HepG2 (cell line): ENCODE measurements around the gene CDO1. TPM values are rescaled to one million over a fixed set of nuclear protein-coding genes. Genes with fewer than 3 reads are reported as not detected.

Experiments
- ARHGAP35 ChIP-seq: sonication (generic); formaldehyde crosslinking; IDR thresholded peaks from 2 replicates; pipeline ENCODE4 v1.9.0; 2022; ENCODE audit warnings: mild to moderate bottlenecking, inconsistent platforms, moderate library complexity, missing genetic modification reagents, borderline replicate concordance
- DNMT1 ChIP-seq: sonication (generic); formaldehyde crosslinking; IDR thresholded peaks from 2 replicates; pipeline ENCODE4 v1.5.1; 2020; ENCODE audit warnings: mild to moderate bottlenecking, missing genetic modification reagents
- KDM2A ChIP-seq: sonication (generic); formaldehyde crosslinking; IDR thresholded peaks from 2 replicates; pipeline ENCODE4 v1.4.0; 2020; ENCODE audit warnings: low read depth, missing genetic modification reagents, borderline replicate concordance
- MAF1 ChIP-seq: sonication (generic); formaldehyde crosslinking; IDR thresholded peaks from 2 replicates; pipeline ENCODE4 v1.5.0; 2020; ENCODE audit warnings: missing genetic modification reagents, borderline replicate concordance
- MTA3 ChIP-seq: sonication (generic); formaldehyde crosslinking; IDR thresholded peaks from 2 replicates; pipeline ENCODE4 v1.4.0; 2020; ENCODE audit warnings: missing genetic modification reagents
- MXI1 ChIP-seq: IDR thresholded peaks from 3 replicates; pipeline ENCODE4 v1.6.1; 2012; ENCODE audit warnings: low read depth, low read length, inconsistent platforms, borderline replicate concordance
- MYNN ChIP-seq: sonication (generic); formaldehyde crosslinking; IDR thresholded peaks from 2 replicates; pipeline ENCODE4 v1.4.0; 2020; ENCODE audit warnings: mild to moderate bottlenecking, low read depth, missing genetic modification reagents
- NFYB ChIP-seq: sonication (generic); formaldehyde crosslinking; IDR thresholded peaks from 2 replicates; pipeline ENCODE4 v1.4.0; 2020; ENCODE audit warnings: missing genetic modification reagents
- PAF1 ChIP-seq: IDR thresholded peaks from 2 replicates; pipeline ENCODE4 v1.6.1; 2016; ENCODE audit warnings: missing genetic modification reagents, missing compliant biosample characterization
- RBAK ChIP-seq: sonication (generic); formaldehyde crosslinking; IDR thresholded peaks from 2 replicates; pipeline ENCODE4 v1.5.1; 2020; ENCODE audit warnings: mild to moderate bottlenecking, missing genetic modification reagents
- REPIN1 ChIP-seq: sonication (generic); formaldehyde crosslinking; IDR thresholded peaks from 2 replicates; pipeline ENCODE4 v1.8.0; 2022; ENCODE audit warnings: missing genetic modification reagents, low read depth, mild to moderate bottlenecking, borderline replicate concordance
- RFX5 ChIP-seq: IDR thresholded peaks from 2 replicates; pipeline ENCODE4 v1.6.1; 2011; ENCODE audit warnings: low read depth, low read length, improper control_type of control experiment
- SMARCC2 ChIP-seq: fragments of 450-650 bp; IDR thresholded peaks from 2 replicates; pipeline ENCODE4 v1.6.1; 2017; ENCODE audit warnings: antibody characterized with exemption, mild to moderate bottlenecking
- ZFY ChIP-seq: sonication (generic); formaldehyde crosslinking; IDR thresholded peaks from 2 replicates; pipeline ENCODE4 v1.4.0; 2020; ENCODE audit warnings: missing genetic modification reagents
- ZNF337 ChIP-seq: sonication (generic); formaldehyde crosslinking; IDR thresholded peaks from 2 replicates; pipeline ENCODE4 v1.5.1; 2020; ENCODE audit warnings: missing genetic modification reagents, low read depth, mild to moderate bottlenecking, borderline replicate concordance
- ZNF34 ChIP-seq: sonication (generic); formaldehyde crosslinking; IDR thresholded peaks from 2 replicates; pipeline ENCODE4 v1.4.0; 2020; ENCODE audit warnings: mild to moderate bottlenecking, missing genetic modification reagents, borderline replicate concordance
- ZNF556 ChIP-seq: sonication (generic); formaldehyde crosslinking; IDR thresholded peaks from 2 replicates; pipeline ENCODE4 v1.4.0; 2020; ENCODE audit warnings: mild to moderate bottlenecking, missing genetic modification reagents, borderline replicate concordance
- polyA plus RNA-seq, 8 experiments: library from polyadenylated mRNA; depleted of rRNA in 3 of 8; stranded (reverse) in 7 of 8; unstranded in 1 of 8; fragments of >200 nt; fragmentation: Illumina TruSeq in 4 of 8; extraction: Trizol in 4 of 8; gene quantifications; 2 replicates each; pipeline versions ENCODE4 v1.2.1 to v1.2.3, GENCODE V29; 2011 to 2016; ENCODE audit warnings: low read depth in 4 of 8, missing spikeins in 1 of 8, mixed read lengths in 1 of 8; ENCODE audit not compliant: insufficient read depth in 1 of 8
- total RNA-seq, 5 experiments: library from RNA; depleted of rRNA; stranded (reverse); fragments of >200 nt; fragmentation: Illumina TruSeq; extraction: Trizol; gene quantifications; 2 replicates each; pipeline ENCODE4 v1.2.3, GENCODE V29; 2016; ENCODE audit warnings: low read depth in 1 of 5
- TF ChIP-seq, protein P1 (sequence below): IDR thresholded peaks from 2 replicates; pipeline ENCODE4 v1.6.1; 2016
- TF ChIP-seq, protein P2 (sequence below): sonication (generic); formaldehyde crosslinking; IDR thresholded peaks from 2 replicates; pipeline ENCODE4 v1.4.0; 2020; ENCODE audit warnings: mild to moderate bottlenecking, missing genetic modification reagents
- TF ChIP-seq, protein P3 (sequence below): sonication (generic); formaldehyde crosslinking; IDR thresholded peaks from 2 replicates; pipeline ENCODE4 v1.4.0; 2020; ENCODE audit warnings: mild to moderate bottlenecking, missing genetic modification reagents
- TF ChIP-seq, protein P4 (sequence below): sonication (generic); formaldehyde crosslinking; IDR thresholded peaks from 2 replicates; pipeline ENCODE4 v1.4.0; 2020; ENCODE audit warnings: missing genetic modification reagents

CDO1 gene
- total and polyA plus RNA-seq, 2 of the 13 experiments (the other 11 are each of a cell fraction or from before 2014, with no cell fraction given): 3.2 to 4.4 TPM

DNA sequence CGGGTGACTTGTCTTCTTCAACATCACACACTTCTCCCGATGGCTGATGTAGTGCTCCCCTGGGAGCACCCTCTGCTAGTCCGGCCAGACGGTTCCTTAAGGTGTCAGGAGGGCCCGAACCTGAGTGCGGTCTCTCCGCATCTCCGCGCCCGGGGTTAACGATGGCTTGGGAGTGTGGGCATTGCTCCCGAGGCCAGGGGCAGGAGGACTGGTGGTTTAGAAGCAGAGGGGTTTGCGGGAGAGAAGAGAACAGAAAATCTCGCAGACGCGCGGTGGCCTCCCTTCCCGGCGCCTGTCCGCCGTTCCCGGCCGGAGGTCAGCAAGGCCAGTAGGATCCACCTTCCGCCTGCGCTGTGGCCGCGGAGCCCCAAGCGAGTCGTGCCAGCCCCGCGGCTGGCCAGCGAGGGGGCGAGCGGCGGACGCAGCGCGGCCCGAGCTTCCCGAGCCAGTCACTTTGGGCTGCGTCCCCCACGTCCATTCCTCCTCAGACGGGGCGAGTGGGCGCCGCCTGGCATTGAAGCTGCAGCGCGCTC lies 700 bp downstream of the CDO1 start (continued):
- TF ChIP-seq, protein P1, sequence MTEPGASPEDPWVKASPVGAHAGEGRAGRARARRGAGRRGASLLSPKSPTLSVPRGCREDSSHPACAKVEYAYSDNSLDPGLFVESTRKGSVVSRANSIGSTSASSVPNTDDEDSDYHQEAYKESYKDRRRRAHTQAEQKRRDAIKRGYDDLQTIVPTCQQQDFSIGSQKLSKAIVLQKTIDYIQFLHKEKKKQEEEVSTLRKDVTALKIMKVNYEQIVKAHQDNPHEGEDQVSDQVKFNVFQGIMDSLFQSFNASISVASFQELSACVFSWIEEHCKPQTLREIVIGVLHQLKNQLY (CRISPR knock-in tag): no peak
- TF ChIP-seq, protein P2, sequence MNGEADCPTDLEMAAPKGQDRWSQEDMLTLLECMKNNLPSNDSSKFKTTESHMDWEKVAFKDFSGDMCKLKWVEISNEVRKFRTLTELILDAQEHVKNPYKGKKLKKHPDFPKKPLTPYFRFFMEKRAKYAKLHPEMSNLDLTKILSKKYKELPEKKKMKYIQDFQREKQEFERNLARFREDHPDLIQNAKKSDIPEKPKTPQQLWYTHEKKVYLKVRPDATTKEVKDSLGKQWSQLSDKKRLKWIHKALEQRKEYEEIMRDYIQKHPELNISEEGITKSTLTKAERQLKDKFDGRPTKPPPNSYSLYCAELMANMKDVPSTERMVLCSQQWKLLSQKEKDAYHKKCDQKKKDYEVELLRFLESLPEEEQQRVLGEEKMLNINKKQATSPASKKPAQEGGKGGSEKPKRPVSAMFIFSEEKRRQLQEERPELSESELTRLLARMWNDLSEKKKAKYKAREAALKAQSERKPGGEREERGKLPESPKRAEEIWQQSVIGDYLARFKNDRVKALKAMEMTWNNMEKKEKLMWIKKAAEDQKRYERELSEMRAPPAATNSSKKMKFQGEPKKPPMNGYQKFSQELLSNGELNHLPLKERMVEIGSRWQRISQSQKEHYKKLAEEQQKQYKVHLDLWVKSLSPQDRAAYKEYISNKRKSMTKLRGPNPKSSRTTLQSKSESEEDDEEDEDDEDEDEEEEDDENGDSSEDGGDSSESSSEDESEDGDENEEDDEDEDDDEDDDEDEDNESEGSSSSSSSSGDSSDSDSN (CRISPR knock-in tag): peak; percentile 73
- TF ChIP-seq, protein P3, sequence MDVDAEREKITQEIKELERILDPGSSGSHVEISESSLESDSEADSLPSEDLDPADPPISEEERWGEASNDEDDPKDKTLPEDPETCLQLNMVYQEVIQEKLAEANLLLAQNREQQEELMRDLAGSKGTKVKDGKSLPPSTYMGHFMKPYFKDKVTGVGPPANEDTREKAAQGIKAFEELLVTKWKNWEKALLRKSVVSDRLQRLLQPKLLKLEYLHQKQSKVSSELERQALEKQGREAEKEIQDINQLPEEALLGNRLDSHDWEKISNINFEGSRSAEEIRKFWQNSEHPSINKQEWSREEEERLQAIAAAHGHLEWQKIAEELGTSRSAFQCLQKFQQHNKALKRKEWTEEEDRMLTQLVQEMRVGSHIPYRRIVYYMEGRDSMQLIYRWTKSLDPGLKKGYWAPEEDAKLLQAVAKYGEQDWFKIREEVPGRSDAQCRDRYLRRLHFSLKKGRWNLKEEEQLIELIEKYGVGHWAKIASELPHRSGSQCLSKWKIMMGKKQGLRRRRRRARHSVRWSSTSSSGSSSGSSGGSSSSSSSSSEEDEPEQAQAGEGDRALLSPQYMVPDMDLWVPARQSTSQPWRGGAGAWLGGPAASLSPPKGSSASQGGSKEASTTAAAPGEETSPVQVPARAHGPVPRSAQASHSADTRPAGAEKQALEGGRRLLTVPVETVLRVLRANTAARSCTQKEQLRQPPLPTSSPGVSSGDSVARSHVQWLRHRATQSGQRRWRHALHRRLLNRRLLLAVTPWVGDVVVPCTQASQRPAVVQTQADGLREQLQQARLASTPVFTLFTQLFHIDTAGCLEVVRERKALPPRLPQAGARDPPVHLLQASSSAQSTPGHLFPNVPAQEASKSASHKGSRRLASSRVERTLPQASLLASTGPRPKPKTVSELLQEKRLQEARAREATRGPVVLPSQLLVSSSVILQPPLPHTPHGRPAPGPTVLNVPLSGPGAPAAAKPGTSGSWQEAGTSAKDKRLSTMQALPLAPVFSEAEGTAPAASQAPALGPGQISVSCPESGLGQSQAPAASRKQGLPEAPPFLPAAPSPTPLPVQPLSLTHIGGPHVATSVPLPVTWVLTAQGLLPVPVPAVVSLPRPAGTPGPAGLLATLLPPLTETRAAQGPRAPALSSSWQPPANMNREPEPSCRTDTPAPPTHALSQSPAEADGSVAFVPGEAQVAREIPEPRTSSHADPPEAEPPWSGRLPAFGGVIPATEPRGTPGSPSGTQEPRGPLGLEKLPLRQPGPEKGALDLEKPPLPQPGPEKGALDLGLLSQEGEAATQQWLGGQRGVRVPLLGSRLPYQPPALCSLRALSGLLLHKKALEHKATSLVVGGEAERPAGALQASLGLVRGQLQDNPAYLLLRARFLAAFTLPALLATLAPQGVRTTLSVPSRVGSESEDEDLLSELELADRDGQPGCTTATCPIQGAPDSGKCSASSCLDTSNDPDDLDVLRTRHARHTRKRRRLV (CRISPR knock-in tag): no peak
- no peak for TF ChIP-seq REPIN1 (CRISPR knock-in tag)
- no peak for TF ChIP-seq MTA3 (CRISPR knock-in tag)
- TF ChIP-seq ARHGAP35 (CRISPR knock-in tag): no peak
- no peak for TF ChIP-seq PAF1 (CRISPR knock-in tag)
- no peak for TF ChIP-seq MAF1
- TF ChIP-seq ZNF337: no peak
- TF ChIP-seq MXI1: no peak
- TF ChIP-seq KDM2A: no peak
- TF ChIP-seq ZNF34 (CRISPR knock-in tag): no peak
- no peak for TF ChIP-seq SMARCC2
- TF ChIP-seq ZFY (CRISPR knock-in tag): 0 out of 2 replicates have a peak, but pooled peaks have one; percentile 22
- no peak for TF ChIP-seq RFX5
- TF ChIP-seq, protein P4, sequence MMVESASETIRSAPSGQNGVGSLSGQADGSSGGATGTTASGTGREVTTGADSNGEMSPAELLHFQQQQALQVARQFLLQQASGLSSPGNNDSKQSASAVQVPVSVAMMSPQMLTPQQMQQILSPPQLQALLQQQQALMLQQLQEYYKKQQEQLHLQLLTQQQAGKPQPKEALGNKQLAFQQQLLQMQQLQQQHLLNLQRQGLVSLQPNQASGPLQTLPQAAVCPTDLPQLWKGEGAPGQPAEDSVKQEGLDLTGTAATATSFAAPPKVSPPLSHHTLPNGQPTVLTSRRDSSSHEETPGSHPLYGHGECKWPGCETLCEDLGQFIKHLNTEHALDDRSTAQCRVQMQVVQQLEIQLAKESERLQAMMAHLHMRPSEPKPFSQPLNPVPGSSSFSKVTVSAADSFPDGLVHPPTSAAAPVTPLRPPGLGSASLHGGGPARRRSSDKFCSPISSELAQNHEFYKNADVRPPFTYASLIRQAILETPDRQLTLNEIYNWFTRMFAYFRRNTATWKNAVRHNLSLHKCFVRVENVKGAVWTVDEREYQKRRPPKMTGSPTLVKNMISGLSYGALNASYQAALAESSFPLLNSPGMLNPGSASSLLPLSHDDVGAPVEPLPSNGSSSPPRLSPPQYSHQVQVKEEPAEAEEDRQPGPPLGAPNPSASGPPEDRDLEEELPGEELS (CRISPR knock-in tag): no peak
- no peak for TF ChIP-seq NFYB
- TF ChIP-seq DNMT1 (CRISPR knock-in tag): 0 out of 2 replicates have a peak, but pooled peaks have one; percentile 26
- TF ChIP-seq ZNF556 (CRISPR knock-in tag): no peak
- no peak for TF ChIP-seq MYNN
- no peak for TF ChIP-seq RBAK (CRISPR knock-in tag)
